Measurements from ENCODE around the gene OTOP1.
"Not testable (repeated sequence)": the region's sequence is repeated elsewhere in the genome, so short reads cannot be mapped to it uniquely, and the experiment has no call there.

The OTOP1 gene

DNA sequence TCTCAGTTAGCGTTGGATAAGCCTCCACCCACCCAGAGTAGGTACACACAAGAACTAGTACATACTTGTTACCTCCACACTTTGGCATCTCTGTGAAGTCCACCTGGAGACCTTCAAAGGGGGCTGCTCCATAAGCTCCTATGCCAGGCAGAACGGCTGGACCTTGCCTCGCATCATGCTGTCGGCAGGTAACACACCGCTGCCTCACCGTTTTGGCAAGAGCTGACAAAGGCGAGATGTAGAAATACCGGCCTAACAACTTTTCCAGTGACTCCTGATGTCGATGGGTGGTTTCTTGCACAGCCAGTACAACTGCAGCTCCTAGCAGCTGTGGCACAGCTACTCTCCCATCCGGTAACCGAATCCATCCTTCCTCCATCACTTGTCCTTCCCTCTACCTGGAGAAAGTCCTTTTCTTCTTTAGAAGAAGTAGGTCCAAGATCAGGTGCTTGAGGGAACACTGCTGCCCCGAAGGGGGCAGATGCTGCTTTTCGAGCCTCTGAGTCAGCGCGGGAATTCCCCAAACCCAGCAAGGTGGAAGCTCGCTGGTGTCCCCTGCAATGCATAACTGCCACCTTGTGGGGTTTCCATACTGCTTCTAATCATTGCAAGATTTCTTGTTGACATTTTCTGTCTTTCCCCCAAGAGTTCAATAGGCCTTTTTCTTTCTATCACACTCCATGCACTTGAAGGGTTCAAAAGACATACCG lies 65.6 kb downstream of the OTOP1 start:
- DNase-seq: peak; percentile 14

DNA sequence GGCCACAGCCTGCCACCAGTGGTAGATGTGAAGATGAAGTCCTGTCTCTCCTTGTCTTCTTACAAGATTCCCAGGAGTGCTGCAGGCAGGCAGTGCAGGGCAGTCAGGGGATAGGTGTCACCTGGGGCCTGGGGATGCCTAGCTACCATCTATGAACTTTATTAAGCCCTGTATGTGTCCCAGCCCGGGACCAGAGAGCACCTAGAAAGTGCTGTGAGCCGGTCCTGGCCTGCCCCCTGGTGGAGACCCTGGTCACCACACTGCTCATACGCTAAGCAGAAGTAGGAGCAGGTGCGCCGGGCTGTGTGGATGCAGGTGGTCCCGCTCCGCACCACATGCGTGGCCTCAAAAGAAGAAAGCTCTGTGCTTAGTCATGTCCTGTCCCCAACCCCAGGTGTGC lies 81.1 kb downstream of the OTOP1 start:
- not testable (repeated sequence) for DNase-seq

DNA sequence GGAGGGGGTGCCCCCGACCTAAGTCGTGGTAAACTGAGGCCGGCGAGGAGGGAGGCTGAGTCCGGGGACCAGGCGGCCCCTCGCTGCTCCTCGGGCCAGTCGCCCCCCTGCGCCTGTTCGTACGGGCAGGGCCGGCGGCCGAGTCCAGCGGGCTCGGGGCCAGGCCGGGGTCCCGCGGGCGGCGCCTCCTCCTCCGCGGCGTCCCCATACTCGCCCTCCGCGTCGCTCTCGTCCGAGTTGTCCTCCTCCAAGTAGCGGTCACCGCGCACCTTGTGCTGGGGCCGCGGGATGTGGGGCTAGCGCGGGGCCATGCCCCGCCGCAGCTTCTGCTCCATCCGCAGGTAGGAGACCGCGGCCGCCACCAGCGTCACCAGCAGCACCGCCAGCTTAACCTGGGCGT lies 83.4 kb downstream of the OTOP1 start:
- not testable (repeated sequence) for DNase-seq

DNA sequence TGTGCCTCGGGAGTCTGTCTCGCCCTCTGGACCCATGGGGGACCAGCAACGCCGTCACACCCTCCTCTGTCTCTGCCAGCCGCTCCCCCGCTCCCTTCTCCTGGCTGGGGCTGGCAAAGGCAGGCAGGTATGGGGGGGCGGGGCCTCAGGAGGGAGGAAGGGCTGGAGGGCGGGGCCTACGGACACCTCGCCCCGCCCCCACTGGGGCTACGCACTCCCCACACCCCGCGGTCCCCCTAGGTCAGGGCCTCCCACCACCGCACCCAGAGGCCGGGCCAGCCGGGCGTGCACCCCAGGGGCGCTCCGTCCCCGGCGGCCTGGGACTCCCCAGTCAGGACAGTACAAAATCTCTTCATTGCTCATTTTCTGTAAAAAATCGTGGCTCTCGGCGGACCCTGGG lies 84.0 kb downstream of the OTOP1 start:
- DNase-seq: not testable (repeated sequence)

DNA sequence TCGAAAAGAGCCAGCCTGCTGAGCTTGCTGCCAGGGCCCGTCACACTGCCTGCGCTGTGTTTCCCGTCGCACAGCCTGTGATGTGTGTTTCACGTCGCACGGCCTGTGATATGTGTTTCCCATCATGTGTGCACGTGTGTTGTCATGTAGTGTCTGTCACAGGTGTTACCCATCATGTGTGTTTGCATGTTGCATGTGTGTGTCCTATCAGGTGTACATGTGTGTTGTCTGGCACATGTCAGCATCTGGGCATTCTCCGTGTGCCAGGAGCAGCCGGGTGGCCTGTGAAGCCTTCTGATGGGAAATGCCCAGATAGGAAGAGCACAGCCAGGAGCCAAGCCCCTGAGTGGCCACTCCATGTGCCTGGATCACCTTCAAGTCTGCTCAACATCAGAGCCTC lies 85.5 kb downstream of the OTOP1 start:
- DNase-seq: not testable (repeated sequence)

All from DMS79 treated with DMSO at 0.1 percent for 48 hours (cell line).